Suppressor macrophage treated with lipopolysaccharide for 1 hour (primary cell): ENCODE measurements around the gene MAD1L1.
"Not testable (repeated sequence)": the region's sequence is repeated elsewhere in the genome, so short reads cannot be mapped to it uniquely, and the experiment has no call there.

Experiments used
- DNase-seq, 3 donors: peaks; one replicate each; pipeline ENCODE4 v3.0.0-alpha.2; 2020 to 2022

MAD1L1 gene

GRCh38 chr7:2080477-2080876, 152.3 kb downstream of the MAD1L1 start:
- DNase-seq, result no peak

DNA sequence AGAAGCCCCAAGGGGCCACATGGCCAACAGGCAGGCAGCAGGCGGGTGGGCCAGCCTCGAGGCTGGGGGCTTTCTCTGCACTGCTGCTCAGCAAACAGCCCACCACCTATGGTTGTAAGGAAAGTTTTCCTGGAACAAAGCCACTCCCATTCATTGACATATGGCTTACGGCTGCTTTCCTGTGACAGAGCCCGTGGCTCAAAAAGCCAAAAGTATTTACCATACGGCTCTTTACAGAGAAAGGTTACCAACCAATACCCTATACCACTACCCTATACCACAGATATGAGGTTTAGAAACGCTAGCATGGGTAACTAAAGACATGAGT, 152.7 kb downstream of the MAD1L1 start:
- DNase-seq, result no peak

GRCh38 chr7:2079332-2080059, 153.2 kb downstream of the MAD1L1 start:
- DNase-seq, result peak; percentile 19 to 33 (median 31)

DNA sequence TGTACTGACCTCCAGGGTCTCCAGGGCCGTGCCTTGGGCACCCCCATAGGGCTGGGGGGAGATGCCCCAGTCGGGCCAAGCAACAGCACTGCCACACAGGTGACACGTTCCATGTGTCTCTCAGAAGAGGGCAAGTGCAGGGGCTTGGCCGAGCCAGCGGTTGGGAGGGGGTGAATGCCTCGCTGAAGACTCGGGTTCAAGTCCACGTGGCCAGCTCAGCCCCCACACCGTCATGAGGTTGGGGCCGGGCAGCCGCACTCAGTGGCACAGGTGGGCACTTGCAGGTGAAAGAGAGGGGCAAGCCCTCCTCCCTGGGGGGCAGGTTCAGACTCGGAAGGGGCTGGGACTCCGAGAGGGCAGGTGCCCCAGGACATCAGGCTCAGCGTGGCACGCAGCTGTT, 153.8 kb downstream of the MAD1L1 start:
- DNase-seq, result no peak

- DNase-seq, result peak; percentile 44 to 56 (median 53)
Measured at GRCh38 chr7:2076649-2077064, 156.1 kb downstream of the MAD1L1 start.

DNA sequence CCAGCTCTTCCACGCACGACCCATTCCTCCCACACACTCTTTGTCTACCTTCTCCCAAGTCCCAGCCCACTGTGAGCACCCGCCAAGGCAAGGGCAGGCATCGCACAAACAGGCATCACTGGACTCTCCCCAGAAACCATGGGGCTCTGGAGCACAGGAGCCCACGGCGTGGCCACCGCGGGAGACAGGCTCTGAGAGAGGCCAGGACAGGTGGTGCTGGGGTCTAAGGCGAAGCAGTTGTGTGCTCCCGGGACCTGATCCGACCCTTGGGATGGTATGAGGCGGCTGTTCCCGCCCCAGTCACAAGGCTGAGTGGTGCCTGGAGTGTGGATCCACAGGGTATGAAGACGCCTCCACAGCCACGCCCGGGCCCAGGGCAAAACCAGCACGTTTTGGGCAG, 156.9 kb downstream of the MAD1L1 start:
- no peak for DNase-seq

DNA sequence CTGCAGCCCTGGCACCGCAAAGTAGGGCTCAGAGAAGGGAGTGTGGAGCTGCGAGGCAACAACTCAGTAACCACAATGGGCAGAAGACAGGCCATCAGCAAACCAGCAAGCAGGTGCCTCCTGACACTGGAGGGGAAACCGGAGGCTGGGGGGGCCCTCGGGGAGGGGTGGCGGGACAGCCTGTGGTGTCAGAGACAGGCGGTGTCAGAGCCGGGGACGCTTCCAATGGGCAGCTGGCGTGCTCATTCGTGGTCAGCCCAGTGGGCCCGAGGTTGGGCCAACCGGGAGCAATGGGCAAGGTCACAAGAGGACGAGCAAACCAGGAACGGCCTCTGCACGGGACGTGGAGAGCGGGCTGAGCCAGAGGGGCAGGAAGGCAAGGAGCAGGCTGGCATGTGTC, 158.1 kb downstream of the MAD1L1 start:
- no peak for DNase-seq

DNA sequence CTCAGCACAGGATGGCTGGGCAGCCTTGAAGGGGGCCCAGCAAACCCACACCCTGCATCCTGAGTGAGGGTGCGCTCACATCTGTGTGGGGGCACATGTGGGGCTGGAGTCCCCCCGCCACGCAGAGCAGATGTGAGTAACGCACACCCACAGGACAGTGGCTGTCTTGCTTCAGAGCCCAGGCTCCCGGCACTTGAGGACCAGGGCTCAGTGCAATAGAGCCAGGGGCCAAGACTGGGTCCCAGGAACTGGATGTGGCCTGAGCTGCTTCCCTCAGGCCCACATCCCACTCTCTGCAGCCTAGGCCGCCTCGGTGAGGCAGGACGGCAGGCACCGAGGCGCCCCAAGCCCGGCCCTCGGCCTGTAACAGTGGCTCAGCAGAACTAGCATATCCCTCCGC, 159.9 kb downstream of the MAD1L1 start:
- no peak for DNase-seq

DNA sequence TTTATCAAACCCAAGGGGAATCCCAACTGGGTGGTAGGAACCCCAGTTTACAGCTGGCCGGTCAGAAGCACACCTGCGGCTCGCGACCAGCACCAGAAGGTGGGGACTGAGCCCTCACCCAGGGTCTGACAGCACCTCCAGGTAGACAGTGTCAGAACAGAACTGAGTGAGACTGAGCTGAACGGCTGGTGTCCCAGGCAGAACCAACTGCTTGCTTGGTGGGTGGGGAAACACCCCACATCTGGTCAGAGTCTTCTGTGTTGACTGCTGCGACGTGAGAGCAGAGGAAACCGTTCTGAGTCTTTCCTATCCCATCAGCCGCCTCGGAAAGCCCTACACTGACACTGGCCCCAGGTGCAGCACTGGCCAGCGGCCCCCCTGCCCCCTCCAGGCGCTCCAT, 160.7 kb downstream of the MAD1L1 start:
- no peak for DNase-seq

- no peak for DNase-seq
Measured at GRCh38 chr7:2071133-2071832, 161.5 kb downstream of the MAD1L1 start.

GRCh38 chr7:2070151-2070763, 162.5 kb downstream of the MAD1L1 start:
- no peak for DNase-seq

DNA sequence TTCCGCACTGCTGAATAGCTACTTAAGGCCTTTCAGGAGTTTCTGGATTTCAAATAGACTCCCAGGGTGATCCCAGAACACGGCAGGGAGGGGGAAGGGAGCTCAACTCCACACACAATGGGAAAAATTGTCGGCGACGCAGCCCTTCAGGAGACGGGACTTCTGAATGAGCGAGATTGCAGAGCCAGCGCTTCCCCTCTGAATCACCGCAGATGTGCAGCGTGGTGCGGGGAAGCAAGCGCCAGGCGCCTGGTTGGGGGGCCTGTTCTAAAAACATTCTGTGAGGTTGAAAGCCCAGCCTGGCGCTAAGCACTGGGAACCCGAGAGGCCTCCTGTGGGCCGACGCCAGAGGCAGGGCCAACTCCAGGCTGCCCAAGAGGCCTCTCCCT, 163.3 kb downstream of the MAD1L1 start:
- no peak for DNase-seq

GRCh38 chr7:2068693-2069471, 163.9 kb downstream of the MAD1L1 start:
- DNase-seq, result no peak

DNA sequence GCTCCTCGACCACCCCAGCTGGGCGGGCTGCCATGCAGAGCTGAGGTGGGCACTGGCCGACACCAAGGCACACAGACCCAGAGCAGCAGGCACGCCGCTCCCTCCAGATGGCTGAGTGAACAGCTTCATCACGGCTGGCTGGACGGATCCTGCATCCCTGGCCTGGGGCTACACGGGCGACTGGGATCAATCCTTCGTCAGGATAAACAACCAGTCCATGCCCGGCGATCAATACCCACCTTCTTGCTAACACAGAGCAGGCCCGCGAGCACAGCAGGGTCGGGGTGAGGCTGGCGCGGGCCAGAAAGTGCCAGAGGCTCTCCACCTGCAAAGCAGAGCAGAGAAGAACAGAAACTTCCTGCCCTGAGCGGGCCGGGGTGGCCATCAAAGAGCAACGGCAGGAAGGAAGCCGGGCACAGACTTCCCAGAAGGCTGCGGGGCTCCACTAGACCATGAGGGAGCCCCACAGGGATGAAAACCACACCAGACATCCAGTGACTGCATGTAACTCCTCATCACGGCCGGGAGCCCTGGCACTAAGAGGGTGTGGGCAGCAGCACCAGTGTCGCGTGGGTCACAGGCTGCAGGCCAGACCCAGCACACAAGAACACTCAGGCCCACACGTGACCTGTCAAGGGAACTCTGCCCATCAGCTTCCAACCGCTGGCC, 166.4 kb downstream of the MAD1L1 start:
- no peak for DNase-seq

- DNase-seq, result no peak
Measured at GRCh38 chr7:2065528-2065927, 167.2 kb downstream of the MAD1L1 start.

DNA sequence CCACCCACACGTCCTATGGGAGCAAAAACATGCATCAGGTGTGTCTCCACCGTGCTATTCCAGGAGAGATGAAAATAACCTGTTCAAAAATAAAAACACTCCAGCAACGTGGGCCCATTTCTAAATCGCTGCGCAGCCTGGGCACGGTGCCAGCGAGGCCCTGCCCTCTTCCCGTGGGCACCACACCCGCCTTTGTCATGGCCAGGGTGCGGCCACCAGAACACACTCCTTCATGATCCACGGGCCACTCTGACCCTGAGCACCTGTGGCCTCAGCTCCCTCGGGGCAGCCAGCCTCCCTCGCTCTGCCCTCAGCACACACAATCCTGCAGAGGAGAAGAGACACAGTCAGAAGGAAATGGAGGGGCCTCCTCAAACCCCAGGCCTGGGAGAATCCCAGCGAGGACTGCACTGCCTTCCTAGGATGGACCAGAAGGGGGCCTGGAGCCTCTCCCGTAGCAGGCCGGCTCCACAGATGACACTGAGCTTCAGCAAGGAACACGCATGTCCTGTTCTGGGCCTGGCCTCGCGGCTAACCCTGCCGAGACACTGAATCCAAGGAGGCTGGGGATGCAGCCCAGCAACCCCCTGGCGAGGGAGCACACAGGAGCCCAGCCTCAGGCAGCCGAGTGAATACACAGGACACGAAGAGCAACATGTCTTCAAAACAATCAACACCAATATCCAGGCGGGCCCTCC, 169.0 kb downstream of the MAD1L1 start:
- DNase-seq, result peak in 2 of 3 donors; percentile 10 to 21

GRCh38 chr7:2062648-2063047, 170.1 kb downstream of the MAD1L1 start:
- no peak for DNase-seq

DNA sequence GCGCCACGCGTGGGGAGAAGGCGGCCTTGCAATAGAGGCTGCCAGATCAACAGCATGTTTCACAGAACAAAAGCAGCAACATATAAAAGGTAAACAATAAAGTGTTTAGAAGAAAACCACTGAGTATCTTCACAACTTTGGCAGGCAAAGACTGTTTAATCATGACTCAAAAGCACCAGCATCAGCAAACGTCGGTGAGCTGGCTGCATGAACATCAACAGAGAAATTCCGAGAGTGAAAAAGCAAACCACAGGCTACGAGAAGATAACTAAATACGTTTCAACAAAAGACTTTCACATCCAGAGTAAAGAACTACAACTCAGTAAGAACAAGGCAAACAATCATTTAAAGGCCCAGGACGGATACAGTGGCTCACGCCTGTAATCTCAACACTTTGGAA, 172.0 kb downstream of the MAD1L1 start:
- no peak for DNase-seq

DNA sequence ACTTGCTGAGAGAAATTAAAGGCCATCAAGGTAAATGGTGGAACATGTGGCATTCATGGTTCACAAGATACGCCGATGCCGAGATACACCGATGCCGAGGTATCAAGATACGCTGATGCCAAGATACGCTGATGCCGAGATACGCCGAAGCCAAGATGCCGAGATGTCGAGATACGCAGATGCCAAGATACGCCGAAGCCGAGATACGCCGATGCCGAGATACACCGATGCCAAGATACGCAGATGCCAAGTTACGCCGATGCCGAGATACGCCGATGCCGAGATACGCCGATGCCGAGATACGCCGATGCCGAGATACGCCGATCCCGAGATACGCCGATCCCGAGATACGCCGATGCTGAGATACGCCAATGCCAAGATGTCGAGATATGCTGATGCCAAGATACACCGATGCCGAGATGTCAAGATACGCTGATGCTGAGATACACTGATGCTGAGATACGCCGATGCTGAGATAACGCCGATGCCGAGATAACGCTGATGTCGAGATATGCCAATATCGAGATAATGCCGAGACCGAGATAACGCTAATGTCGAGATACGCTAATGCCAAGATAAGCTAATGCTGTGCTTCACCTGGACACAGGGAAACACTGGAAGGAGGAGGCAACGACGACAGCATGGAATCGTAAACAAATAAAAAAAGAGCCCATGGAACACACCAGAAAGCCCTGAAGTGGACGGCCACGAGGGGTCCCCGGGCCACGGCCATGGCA, 172.6 kb downstream of the MAD1L1 start:
- DNase-seq, result no peak

DNA sequence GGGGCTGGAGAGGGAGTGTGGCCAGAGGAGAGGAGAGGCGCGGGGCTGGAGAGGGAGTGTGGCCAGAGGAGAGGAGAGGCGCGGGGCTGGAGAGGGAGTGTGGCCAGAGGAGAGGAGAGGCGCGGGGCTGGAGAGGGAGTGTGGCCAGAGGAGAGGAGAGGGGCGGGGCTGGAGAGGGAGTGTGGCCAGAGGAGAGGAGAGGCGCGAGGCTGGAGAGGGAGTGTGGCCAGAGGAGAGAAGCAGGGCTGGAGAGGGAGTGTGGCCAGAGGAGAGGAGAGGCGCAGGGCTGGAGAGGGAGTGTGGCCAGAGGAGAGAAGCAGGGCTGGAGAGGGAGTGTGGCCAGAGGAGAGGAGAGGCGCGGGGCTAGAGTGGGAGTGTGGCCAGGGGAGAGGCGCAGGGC, 174.5 kb downstream of the MAD1L1 start:
- not testable (repeated sequence) for DNase-seq

DNA sequence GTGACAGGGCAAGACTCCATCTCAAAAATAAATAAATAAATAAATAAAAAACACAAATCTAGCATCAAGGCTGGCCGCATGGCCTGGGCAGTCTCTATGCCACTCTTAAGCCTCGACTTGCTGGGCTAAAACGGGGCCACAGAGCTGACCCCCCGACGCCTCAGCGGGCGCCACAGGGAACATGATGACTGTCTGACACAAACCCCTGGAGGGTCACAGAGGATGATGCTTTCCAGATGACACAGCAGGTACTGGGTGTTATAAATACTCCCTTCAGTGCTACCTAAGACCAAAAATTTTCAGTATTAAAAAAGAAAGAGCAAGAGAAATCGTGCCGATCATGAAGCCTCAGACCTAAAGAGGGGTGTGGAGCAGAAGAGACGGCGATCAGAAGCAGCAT, 176.8 kb downstream of the MAD1L1 start:
- DNase-seq, result no peak

DNA sequence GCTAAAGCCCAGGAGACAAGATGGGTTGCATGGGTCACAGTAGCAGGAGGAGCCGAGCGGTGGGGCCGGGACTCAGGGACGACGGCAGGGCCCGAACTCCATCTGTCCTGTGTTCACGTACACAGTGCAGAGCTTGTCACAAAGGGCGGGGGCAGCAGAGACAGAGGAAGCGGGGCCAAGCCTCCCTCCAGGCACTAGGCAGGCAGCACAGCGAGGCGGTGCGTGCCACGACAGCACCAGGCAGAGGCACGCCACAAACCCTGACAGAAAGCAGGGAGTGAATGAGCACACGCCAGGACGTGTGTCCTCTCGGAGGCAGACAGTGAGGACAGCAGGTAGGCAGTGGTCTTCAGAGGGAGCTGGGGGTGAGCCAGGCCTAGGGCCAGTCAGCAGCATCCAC, 177.8 kb downstream of the MAD1L1 start:
- no peak for DNase-seq
